K562 (cell line): ENCODE measurements around the gene COL23A1. TPM values are rescaled to one million over a fixed set of nuclear protein-coding genes. Genes with fewer than 3 reads are reported as not detected.

Source experiments
- ATAC-seq: fragments of 200-7000 bp; cut with Tn5 transposase; 3 replicates; pipeline ENCODE4 v1.9.1; 2020; ENCODE audit warnings: moderate library complexity
- BruUV-seq: library from RNA; stranded (reverse); fragments of 400-500 nt; replicated peaks from 2 replicates; lab custom pipeline; 2021; lab: Mats Ljungman, UMichigan
- CTCF ChIA-PET: fragments of 300-600 bp; formaldehyde crosslinking; extraction: SDS; loops from one replicate; lab custom pipeline; 2021; ENCODE audit warnings: low intra/inter-chr PET ratio; lab: Yijun Ruan, JAX
- POLR2A ChIA-PET: fragments of 300-600, 350-650 bp; sonication (Branson Sonifier 250); formaldehyde crosslinking; extraction: SDS; loops from one replicate; lab custom pipeline; 2021; ENCODE audit warnings: antibody characterized with exemption, inconsistent platforms; lab: Yijun Ruan, JAX
- DNase-seq, 4 experiments: peaks; one replicate each; pipeline versions ENCODE4 v3.0.0 to v3.0.0-alpha.2; 2011 to 2018; ENCODE audit warnings: low spot score in 3 of 4, mixed read lengths in 3 of 4; ENCODE audit errors: extremely low read depth in 1 of 4
- FAIRE-seq: peaks from 2 replicates; lab custom pipeline; 2011; peaks lifted over from hg19 to GRCh38; lab: Jason Lieb, UNC
- H2AFZ ChIP-seq: 2 replicates; pipeline ENCODE4 v1.6.0; 2011; ENCODE audit warnings: low read depth, low read length, control low read depth, inconsistent platforms
- H3K27ac ChIP-seq: fragments of 200-600 bp; 3 replicates; pipeline ENCODE4 v1.8.0; 2011; ENCODE audit warnings: low read depth, mild to moderate bottlenecking, control low read depth, inconsistent platforms, low read length, moderate library complexity, mixed read lengths; ENCODE audit errors: extremely low read depth
- H3K27me3 ChIP-seq, 2 experiments: fragments of 300-600 bp in 1 of 2; 2 replicates in 1 of 2; 3 replicates in 1 of 2; pipeline versions ENCODE4 v1.6.0 to v1.8.0; 2011; ENCODE audit warnings: inconsistent platforms in 2 of 2, low read length in 2 of 2, mild to moderate bottlenecking in 1 of 2, mixed read lengths in 1 of 2, moderate library complexity in 1 of 2; ENCODE audit not compliant: control insufficient read depth in 2 of 2, insufficient read depth in 2 of 2
- H3K36me3 ChIP-seq: fragments of 300-600 bp; 3 replicates; pipeline ENCODE4 v1.8.0; 2011; ENCODE audit warnings: mild to moderate bottlenecking, low read length, inconsistent platforms; ENCODE audit not compliant: control insufficient read depth, insufficient read depth
- H3K4me1 ChIP-seq, 2 experiments: fragments of 200-600 bp in 1 of 2; replicated peaks in 1 of 2; 2 replicates in 1 of 2; 3 replicates in 1 of 2; pipeline versions ENCODE4 v1.5.1 to v1.8.0; 2011; ENCODE audit warnings: inconsistent platforms in 2 of 2, low read length in 2 of 2, mild to moderate bottlenecking in 1 of 2, mixed read lengths in 1 of 2, moderate library complexity in 1 of 2; ENCODE audit not compliant: control insufficient read depth in 2 of 2, insufficient read depth in 2 of 2
- H3K4me2 ChIP-seq: 2 replicates; pipeline ENCODE4 v1.6.1; 2011; ENCODE audit warnings: low read length, control low read depth, inconsistent platforms, mixed read lengths; ENCODE audit not compliant: insufficient read depth
- H3K4me3 ChIP-seq: fragments of 200-600 bp; sonication (generic), shearing (Covaris generic); 2 replicates; pipeline ENCODE4 v1.5.1; 2016; ENCODE audit warnings: control low read depth, inconsistent platforms
- H3K79me2 ChIP-seq: fragments of 200-600 bp; 3 replicates; pipeline ENCODE4 v1.8.0; 2011; ENCODE audit warnings: low read length, inconsistent platforms; ENCODE audit not compliant: control insufficient read depth, insufficient read depth
- H3K9ac ChIP-seq, 2 experiments: 2 replicates each; pipeline versions ENCODE4 v1.6.0 to v1.6.1; 2011; ENCODE audit warnings: low read depth in 2 of 2, low read length in 2 of 2, control low read depth in 1 of 2, inconsistent platforms in 1 of 2, mild to moderate bottlenecking in 1 of 2, mixed read lengths in 1 of 2; ENCODE audit not compliant: insufficient read depth in 1 of 2
- H3K9me1 ChIP-seq: one replicate; pipeline ENCODE4 v1.6.0; 2011; ENCODE audit warnings: inconsistent platforms, mild to moderate bottlenecking, low read length, moderate library complexity; ENCODE audit not compliant: control insufficient read depth, insufficient read depth
- H3K9me3 ChIP-seq: replicated peaks from 2 replicates; pipeline ENCODE4 v1.5.1; 2011; ENCODE audit warnings: low read depth, low read length, inconsistent platforms; ENCODE audit not compliant: control insufficient read depth, insufficient read depth
- H4K20me1 ChIP-seq: replicated peaks from 2 replicates; pipeline ENCODE4 v1.6.1; 2011; ENCODE audit warnings: low read length, inconsistent platforms, mixed read lengths; ENCODE audit not compliant: control insufficient read depth, insufficient read depth
- BCOR ChIP-seq: fragments of 450-650 bp; IDR thresholded peaks from 2 replicates; pipeline ENCODE4 v1.6.1; 2016
- CBFA2T3 ChIP-seq: fragments of 450-650 bp; IDR thresholded peaks from 2 replicates; pipeline ENCODE4 v1.6.1; 2017
- CUX1 ChIP-seq: fragments of 200-800 bp; sonication (Bioruptor generic); IDR thresholded peaks from 2 replicates; pipeline ENCODE4 v1.6.1; 2016; ENCODE audit warnings: missing genetic modification characterization, missing compliant biosample characterization
- RBM25 ChIP-seq: fragments of 200-400 bp; formaldehyde crosslinking; IDR thresholded peaks from 2 replicates; pipeline ENCODE4 v1.6.1; 2018; ENCODE audit warnings: low read length, low read depth, moderate library complexity; ENCODE audit not compliant: severe bottlenecking
- ZBTB40 ChIP-seq, 2 experiments: fragments of 450-650 bp in 1 of 2; sonication (generic) in 1 of 2; formaldehyde crosslinking in 1 of 2; IDR thresholded peaks; 2 replicates each; pipeline versions ENCODE4 v1.7.1 to v1.9.0; 2016 to 2022; ENCODE audit warnings: inconsistent platforms in 1 of 2, mild to moderate bottlenecking in 1 of 2, missing genetic modification reagents in 1 of 2
- WGBS: fragments of 100-300 bp; shearing (Covaris generic); methylation state at CpG from one replicate; pipeline ENCODE4 v1.1.6; 2016; ENCODE audit warnings: low coverage, mixed read lengths; ENCODE audit not compliant: insufficient coverage; ENCODE audit errors: missing lambda C conversion rate; 5-methylcytosine and 5-hydroxymethylcytosine counted together
- in situ Hi-C: fragments of 300-500 bp; cut with MboI; formaldehyde crosslinking; loops from 4 replicates; pipeline ENCODE4 v1.15.0; 2018; ENCODE audit warnings: inconsistent platforms, mixed read lengths
- intact Hi-C: fragments of 100-400 bp; cut with micrococcal nuclease; formaldehyde crosslinking; loops from 2 replicates; pipeline ENCODE4 v1.14.2; 2022
- polyA plus RNA-seq, 8 experiments: library from polyadenylated mRNA; depleted of rRNA in 4 of 8; stranded (reverse) in 5 of 8; unstranded in 3 of 8; fragments of >200 nt; fragmentation: Nextera tagmentation in 2 of 8; fragmentation: Illumina TruSeq in 1 of 8; extraction: Ambion mirVana in 2 of 8; extraction: Trizol in 1 of 8; gene quantifications; 2 replicates each; pipeline versions ENCODE4 v1.2.1 to v1.2.3, GENCODE V29; 2011 to 2014; ENCODE audit warnings: inconsistent platforms in 1 of 8, missing spikeins in 1 of 8
- total RNA-seq, 7 experiments: library from RNA; depleted of rRNA in 6 of 7; stranded (reverse); fragments of >200 nt in 6 of 7; fragmentation: Illumina TruSeq in 2 of 7; extraction: Trizol in 2 of 7; gene quantifications; 2 replicates each; pipeline versions ENCODE4 v1.2.1 to v1.2.3, GENCODE V29; 2011 to 2021; ENCODE audit warnings: low replicate concordance in 1 of 7

The COL23A1 gene
- total and polyA plus RNA-seq, 9 of the 15 experiments (the other 6 are each of a cell fraction or from before 2014, with no cell fraction given), result 0.09 TPM; not detected in 8

GRCh38 chr5:178466342-178466741 lies 123.9 kb downstream of the COL23A1 start (continued):
- no peak for TF ChIP-seq CUX1 (CRISPR knock-in tag)

GRCh38 chr5:178465861-178466288 lies 124.3 kb downstream of the COL23A1 start:
- Histone ChIP-seq H3K27ac (no peak overlapping the region), H3K9ac (peak overlapping the region in 1 of 2 experiments; percentile 17; a peak in 1 of 4 replicates), H3K79me2 (no peaks in the 10 kb centered on the region), H3K9me1 (no peaks in the 10 kb centered on the region), H3K36me3 (no peaks in the 10 kb centered on the region), H3K4me2 (no peak overlapping the region), H4K20me1 (no peaks in the 10 kb centered on the region; the same call in 1 of the 2 replicates), H3K27me3 (peaks cover 7 to 34% of the 10 kb centered on the region in 2 experiments; a peak in 4 of 5 replicates), H3K4me1 (peaks cover 0 to 18% of the 10 kb centered on the region in 2 experiments; a peak in 3 of 5 replicates), H2AFZ (no peak overlapping the region), H3K4me3 (no peak overlapping the region), H3K9me3 (no peaks in the 10 kb centered on the region)
- no TSS peak for BruUV-seq
- 67% methylated on average over 15 of the region's 16 CpGs for WGBS
- ChIA-PET CTCF (no interaction called here), POLR2A (interaction anchor here (0.5 to 0.9 kb wide), 2 partner anchors 16 to 45 kb away, joined by 3 to 4 read pairs; no protein-coding TSS in a partner anchor)
- DNase-seq (no peak), ATAC-seq (no peak), FAIRE-seq (no peak)
- intact Hi-C loops (no loop called here), in situ Hi-C loops (no loop called here)
- TF ChIP-seq CBFA2T3, result no peak
- TF ChIP-seq BCOR, result peak; percentile 40; the same call in 1 of the 2 replicates
- TF ChIP-seq ZBTB40 (IDR thresholded peaks at IDR 0.05), result no peak
- TF ChIP-seq ZBTB40 (CRISPR knock-in tag; IDR thresholded peaks at IDR 0.05), result no peak
- TF ChIP-seq RBM25, result peak; percentile 68
